ENCODE measurements around the gene CSRNP3.
A peak's percentile ranks its signal among the peaks of the same experiment; 100 is the strongest.

CSRNP3 gene

DNA sequence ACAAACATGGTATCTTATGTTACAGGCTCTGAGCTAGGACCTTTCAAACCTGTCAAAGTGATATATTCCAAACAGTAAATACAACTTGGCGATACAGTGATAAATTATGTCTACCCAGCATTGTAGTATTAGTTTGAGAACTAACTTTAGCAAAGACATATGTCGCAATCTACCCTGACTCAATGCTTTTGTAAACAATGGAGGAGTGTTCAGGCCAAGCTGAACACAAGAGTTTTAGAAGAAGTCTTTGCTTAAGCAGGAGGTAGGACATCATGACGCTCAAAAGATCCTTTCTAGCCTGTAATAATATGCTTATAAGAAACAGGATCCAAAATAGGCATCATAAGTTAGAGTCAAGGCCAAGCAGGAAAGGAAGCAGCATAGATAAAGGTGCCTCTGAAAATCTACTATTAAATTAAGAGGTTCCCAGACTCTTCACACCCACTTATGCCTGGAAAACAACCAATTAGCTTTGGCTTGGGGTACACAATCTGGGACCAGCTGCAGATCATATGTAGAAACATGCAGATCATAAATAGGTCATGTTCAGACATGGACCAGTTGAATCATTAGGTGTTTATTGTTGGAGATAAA is 132.5 kb downstream of the CSRNP3 start:
- no peak for DNase-seq
- H3K27ac Mint-ChIP-seq, result peak overlapping the region; percentile 49
- no peak overlapping the region for H3K4me3 Mint-ChIP-seq
- TF ChIP-seq CTCF (IDR thresholded peaks at IDR 0.05), result no peak
- peaks cover 34% of the 10 kb centered on the region for H3K4me1 Mint-ChIP-seq
- H3K9me3 Mint-ChIP-seq, result peaks cover 14% of the 10 kb centered on the region
- peaks cover 85% of the 10 kb centered on the region for H3K36me3 Mint-ChIP-seq (ENCODE audit: low read depth)
- no peaks in the 10 kb centered on the region for H3K27me3 Mint-ChIP-seq (ENCODE audit: low read depth, poor library complexity)

DNA sequence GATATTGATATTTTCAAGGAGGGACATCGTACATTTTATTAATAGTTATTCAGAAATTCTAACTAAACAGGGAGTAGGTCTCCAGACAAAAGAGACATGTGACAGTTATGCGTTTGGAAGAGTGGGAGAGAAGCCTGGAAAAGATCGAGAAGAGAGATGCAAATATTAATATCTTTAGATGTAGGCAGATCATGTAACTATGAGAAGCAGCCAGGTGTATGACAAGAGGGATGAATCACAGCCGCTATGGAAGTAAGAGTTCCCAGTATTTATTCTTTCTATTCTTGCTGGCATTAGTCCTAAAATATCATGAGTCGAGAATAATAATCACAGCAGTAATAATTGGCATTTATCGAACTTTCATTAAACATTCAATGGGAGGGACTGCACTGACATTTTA is 140.2 kb downstream of the CSRNP3 start:
- peaks cover 70% of the 10 kb centered on the region for H3K36me3 Mint-ChIP-seq (ENCODE audit: low read depth)
- H3K9me3 Mint-ChIP-seq, result peaks cover 24% of the 10 kb centered on the region
- no peak for TF ChIP-seq CTCF (IDR thresholded peaks at IDR 0.05)
- no peak for DNase-seq
- no peaks in the 10 kb centered on the region for H3K27me3 Mint-ChIP-seq (ENCODE audit: low read depth, poor library complexity)
- H3K4me3 Mint-ChIP-seq, result no peak overlapping the region
- H3K4me1 Mint-ChIP-seq, result peaks cover 20% of the 10 kb centered on the region
- peak overlapping the region; percentile 41 for H3K27ac Mint-ChIP-seq

DNA sequence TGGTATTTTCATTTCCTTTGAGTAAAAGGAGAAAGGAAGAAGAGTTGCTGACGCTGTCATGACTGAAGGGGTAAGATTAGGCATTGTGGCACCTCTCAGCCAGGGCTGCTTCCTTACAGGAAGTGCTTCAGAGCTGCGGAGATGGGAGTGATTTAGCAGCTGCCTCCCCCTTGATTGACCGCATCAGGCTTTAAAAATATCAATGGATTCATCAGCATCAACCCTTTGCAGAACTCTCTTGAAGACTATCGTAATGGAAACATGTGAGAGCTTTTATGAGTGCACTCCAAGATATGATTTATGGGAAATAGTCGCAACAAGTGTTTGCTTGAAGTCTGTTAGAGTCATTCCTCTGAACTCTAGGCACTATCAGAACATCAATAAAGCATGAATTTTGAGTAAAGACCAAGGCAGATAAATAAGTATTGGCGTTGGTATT is 141.1 kb downstream of the CSRNP3 start:
- Mint-ChIP-seq H3K9me3 (peaks cover 28% of the 10 kb centered on the region), H3K4me3 (no peak overlapping the region), H3K27ac (peak overlapping the region; percentile 92), H3K27me3 (ENCODE audit: low read depth, poor library complexity) (no peaks in the 10 kb centered on the region), H3K4me1 (peaks cover 20% of the 10 kb centered on the region), H3K36me3 (ENCODE audit: low read depth) (peaks cover 70% of the 10 kb centered on the region)
- DNase-seq, result no peak
- no peak for TF ChIP-seq CTCF (IDR thresholded peaks at IDR 0.05)

GRCh38 chr2:165617741-165618481 is 148.4 kb downstream of the CSRNP3 start:
- no peak for DNase-seq
- Mint-ChIP-seq H3K4me1 (peaks cover 46% of the 10 kb centered on the region), H3K36me3 (ENCODE audit: low read depth) (peaks cover 65% of the 10 kb centered on the region), H3K27me3 (ENCODE audit: low read depth, poor library complexity) (no peaks in the 10 kb centered on the region), H3K4me3 (peak overlapping the region; percentile 50), H3K27ac (peak overlapping the region; percentile 94), H3K9me3 (peaks cover 47% of the 10 kb centered on the region)
- no peak for TF ChIP-seq CTCF (IDR thresholded peaks at IDR 0.05)

DNA sequence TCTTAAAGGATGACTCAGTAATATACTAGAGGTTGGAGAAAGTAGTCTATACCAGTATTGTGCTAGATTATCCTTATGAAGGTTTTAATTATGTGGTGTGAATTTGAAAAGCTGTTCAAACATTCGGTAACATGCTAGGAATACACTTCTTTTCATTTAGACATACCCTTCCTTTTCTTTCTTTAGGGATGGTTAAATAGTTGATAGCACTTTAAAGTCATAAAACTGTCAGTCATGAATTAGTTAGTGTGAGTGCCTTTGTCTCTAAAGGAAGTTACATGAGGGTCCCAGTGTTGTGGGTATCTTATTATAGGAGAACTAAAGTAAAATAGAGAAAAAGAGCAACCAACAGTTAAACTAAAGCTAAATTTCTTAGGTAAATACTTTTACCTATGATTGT is 149.3 kb downstream of the CSRNP3 start:
- peak overlapping the region; percentile 50 for H3K4me3 Mint-ChIP-seq
- peaks cover 52% of the 10 kb centered on the region for H3K4me1 Mint-ChIP-seq
- H3K36me3 Mint-ChIP-seq (ENCODE audit: low read depth), result peaks cover 56% of the 10 kb centered on the region
- H3K27me3 Mint-ChIP-seq (ENCODE audit: low read depth, poor library complexity), result no peaks in the 10 kb centered on the region
- H3K9me3 Mint-ChIP-seq, result peaks cover 40% of the 10 kb centered on the region
- TF ChIP-seq CTCF (IDR thresholded peaks at IDR 0.05), result no peak
- H3K27ac Mint-ChIP-seq, result peak overlapping the region; percentile 94
- DNase-seq, result no peak

Data from nephron progenitor cell (in vitro differentiated cells).